GM23338 (cell line): ENCODE results near the gene SST. TPM values are rescaled to one million over a fixed set of nuclear protein-coding genes. Genes with fewer than 3 reads are reported as not detected.

Source experiments
- ATAC-seq: fragments of 200-7000 bp; cut with Tn5 transposase; 3 replicates; pipeline ENCODE4 v1.9.1; 2020
- DNase-seq: peaks from one replicate; pipeline ENCODE4 v3.0.0-alpha.2; 2015; ENCODE audit warnings: low spot score
- H2AFZ ChIP-seq: fragments of 200-600 bp; sonication (generic); 2 replicates; pipeline ENCODE4 v1.8.0; 2016; ENCODE audit warnings: antibody characterized with exemption, mild to moderate bottlenecking, moderate library complexity
- H3F3A ChIP-seq: fragments of 200-600 bp; sonication (generic); replicated peaks from 2 replicates; pipeline ENCODE4 v1.8.0; 2017; ENCODE audit warnings: antibody characterized with exemption, mixed run types, low read depth
- H3K27ac ChIP-seq: fragments of 200-600 bp; sonication (generic); 2 replicates; pipeline ENCODE4 v1.6.1; 2016; ENCODE audit warnings: low read depth
- H3K27me3 ChIP-seq: fragments of 200-600 bp; sonication (generic); 2 replicates; pipeline ENCODE4 v1.8.0; 2016; ENCODE audit warnings: mild to moderate bottlenecking, mixed run types, moderate library complexity; ENCODE audit not compliant: insufficient read depth
- H3K36me3 ChIP-seq: fragments of 200-600 bp; sonication (generic); 2 replicates; pipeline ENCODE4 v1.8.0; 2016; ENCODE audit warnings: mild to moderate bottlenecking; ENCODE audit not compliant: insufficient read depth
- H3K4me1 ChIP-seq: fragments of 200-600 bp; sonication (generic); 2 replicates; pipeline ENCODE4 v1.8.0; 2016; ENCODE audit warnings: mild to moderate bottlenecking, moderate library complexity; ENCODE audit not compliant: insufficient read depth
- H3K4me2 ChIP-seq: fragments of 200-600 bp; sonication (generic); 2 replicates; pipeline ENCODE4 v1.7.1; 2017; ENCODE audit warnings: mixed run types
- H3K4me3 ChIP-seq: fragments of 200-600 bp; sonication (generic); 2 replicates; pipeline ENCODE4 v1.6.1; 2016; ENCODE audit warnings: mixed run types
- H3K79me2 ChIP-seq: fragments of 200-600 bp; sonication (generic); replicated peaks from 2 replicates; pipeline ENCODE4 v1.8.0; 2017; ENCODE audit warnings: mild to moderate bottlenecking; ENCODE audit not compliant: insufficient read depth
- H3K9me2 ChIP-seq: fragments of 200-600 bp; sonication (generic); 2 replicates; pipeline ENCODE4 v1.8.0; 2017; ENCODE audit not compliant: insufficient read depth
- H4K20me1 ChIP-seq: fragments of 200-600 bp; sonication (generic); replicated peaks from 2 replicates; pipeline ENCODE4 v1.8.0; 2017; ENCODE audit warnings: mild to moderate bottlenecking; ENCODE audit not compliant: insufficient read depth
- H3K27ac Mint-ChIP-seq: 2 replicates; pipeline ENCODE4 v1.8.0; 2020; ENCODE audit warnings: inconsistent platforms, mild to moderate bottlenecking, moderate library complexity, mixed read lengths
- H3K27me3 Mint-ChIP-seq: 3 replicates; pipeline ENCODE4 v1.8.0; 2022; ENCODE audit warnings: low read depth, mild to moderate bottlenecking, moderate library complexity, mixed read lengths, inconsistent platforms; ENCODE audit not compliant: insufficient read depth, poor library complexity
- H3K36me3 Mint-ChIP-seq: 3 replicates; pipeline ENCODE4 v1.8.0; 2021; ENCODE audit warnings: low read depth, mild to moderate bottlenecking, inconsistent platforms, moderate library complexity, mixed read lengths
- H3K4me1 Mint-ChIP-seq: 3 replicates; pipeline ENCODE4 v1.8.0; 2020; ENCODE audit warnings: mild to moderate bottlenecking, inconsistent platforms, mixed read lengths
- H3K4me3 Mint-ChIP-seq: 3 replicates; pipeline ENCODE4 v1.8.0; 2021; ENCODE audit warnings: moderate library complexity, mild to moderate bottlenecking, inconsistent platforms, mixed read lengths
- H3K9me3 Mint-ChIP-seq: 3 replicates; pipeline ENCODE4 v1.8.0; 2020; ENCODE audit warnings: moderate library complexity, mild to moderate bottlenecking, inconsistent platforms, mixed read lengths
- CREB1 ChIP-seq: fragments of 250-450 bp; sonication (Bioruptor Pico); IDR thresholded peaks from 2 replicates; pipeline ENCODE4 v1.5.0; 2020; ENCODE audit warnings: low read depth, mild to moderate bottlenecking, moderate library complexity
- CTCF ChIP-seq, 2 experiments: fragments of 200-600 bp in 1 of 2; sonication (generic) in 1 of 2; conservative IDR thresholded peaks; 2 replicates each; pipeline versions ENCODE4 v1.5.1 to v1.6.1; 2016 to 2017; ENCODE audit warnings: antibody characterized with exemption in 2 of 2, low read depth in 2 of 2, mild to moderate bottlenecking in 2 of 2, moderate library complexity in 1 of 2
- EZH2 ChIP-seq: fragments of 200-600 bp; sonication (generic); IDR thresholded peaks from one replicate; pipeline ENCODE4 v1.8.0; 2017; ENCODE audit warnings: antibody characterized with exemption, mild to moderate bottlenecking, low read depth; ENCODE audit not compliant: unreplicated experiment
- JUNB ChIP-seq: IDR thresholded peaks from one replicate; pipeline ENCODE4 v1.6.1; 2016; ENCODE audit warnings: antibody characterized with exemption; ENCODE audit not compliant: unreplicated experiment
- NANOG ChIP-seq: IDR thresholded peaks from 2 replicates; pipeline ENCODE4 v1.6.1; 2016; ENCODE audit warnings: antibody characterized with exemption, borderline replicate concordance
- POLR2AphosphoS5 ChIP-seq: IDR thresholded peaks from 2 replicates; pipeline ENCODE4 v1.6.1; 2016; ENCODE audit warnings: antibody characterized with exemption, low read depth
- ZNF114 ChIP-seq: fragments of 250-450 bp; sonication (Bioruptor Pico); IDR thresholded peaks from 2 replicates; pipeline ENCODE4 v1.5.0; 2020; ENCODE audit warnings: mild to moderate bottlenecking, moderate library complexity
- ZNF331 ChIP-seq: fragments of 250-450 bp; sonication (Bioruptor Pico); IDR thresholded peaks from 2 replicates; pipeline ENCODE4 v1.5.0; 2020; ENCODE audit warnings: low read depth, mild to moderate bottlenecking, moderate library complexity
- ZNF462 ChIP-seq: fragments of 250-450 bp; sonication (Bioruptor Pico); IDR thresholded peaks from 2 replicates; pipeline ENCODE4 v1.5.0; 2020; ENCODE audit warnings: mild to moderate bottlenecking, moderate library complexity
- polyA plus RNA-seq: library from polyadenylated mRNA; unstranded; fragments of >200 nt; fragmentation: Nextera tagmentation; extraction: Ambion mirVana; gene quantifications from 2 replicates; pipeline ENCODE4 v1.2.1, GENCODE V29; 2016
- total RNA-seq: library from RNA; depleted of rRNA; stranded (reverse); fragments of >200 nt; shearing (Covaris generic); gene quantifications from 2 replicates; pipeline ENCODE4 v1.2.3, GENCODE V29; 2014

SST gene
- total and polyA plus RNA-seq, 2 experiments from 2014 or later: 3.9 TPM; not detected in 1

GRCh38 chr3:187693431-187693830, 23.2 kb upstream of the SST start:
- Histone ChIP-seq H3K79me2 (no peaks in the 10 kb centered on the region), H3K27ac (no peak overlapping the region), H4K20me1 (no peaks in the 10 kb centered on the region), H3K9me2 (no peaks in the 10 kb centered on the region), H3K36me3 (no peaks in the 10 kb centered on the region), H2AFZ (no peak overlapping the region), H3K4me1 (0 out of 2 replicates have a peak, but pooled peaks cover 7% of the 10 kb centered on the region), H3K4me2 (no peak overlapping the region), H3K27me3 (no peaks in the 10 kb centered on the region), H3K4me3 (no peak overlapping the region), H3F3A (no peaks in the 10 kb centered on the region)
- ATAC-seq (no peak), DNase-seq (no peak)
- no peaks in the 10 kb centered on the region for H3K36me3 Mint-ChIP-seq
- peaks cover 2% of the 10 kb centered on the region; the same call in 1 of the 3 replicates for H3K4me1 Mint-ChIP-seq
- no peaks in the 10 kb centered on the region for H3K27me3 Mint-ChIP-seq
- no peaks in the 10 kb centered on the region for H3K9me3 Mint-ChIP-seq
- H3K27ac Mint-ChIP-seq: no peak overlapping the region
- no peak for TF ChIP-seq NANOG
- TF ChIP-seq CREB1: no peak
- no peak for TF ChIP-seq POLR2AphosphoS5
- no peak for TF ChIP-seq ZNF331 (CRISPR knock-in tag)
- no peak for TF ChIP-seq ZNF114 (CRISPR knock-in tag)
- TF ChIP-seq ZNF462 (CRISPR knock-in tag): no peak
- no peak for TF ChIP-seq JUNB
- TF ChIP-seq CTCF (conservative IDR thresholded peaks at IDR 0.05; ENCODE audit: low read depth in 2 of 2): no peak
- no peak for TF ChIP-seq EZH2
- no peak overlapping the region for H3K4me3 Mint-ChIP-seq
